ENCODE data around the gene CUX1.

CUX1 gene

GRCh38 chr7:101932083-101932482 lies 114.7 kb downstream of the CUX1 start:
- H3K9me3 ChIP-seq (ENCODE audit: insufficient read depth, low read length, severe bottlenecking): no peaks in the 10 kb centered on the region
- H2AFZ ChIP-seq (ENCODE audit: low read depth, low read length): no peak overlapping the region
- H3K27ac ChIP-seq (ENCODE audit: low read length): no peak overlapping the region
- DNase-seq (no peak), ATAC-seq (ENCODE audit: insufficient read depth, low read depth) (no peak)
- H3K27me3 ChIP-seq (ENCODE audit: insufficient read depth, low read length, poor library complexity): no peaks in the 10 kb centered on the region
- H3K79me2 ChIP-seq (ENCODE audit: insufficient read depth, low read length): peaks cover 91% of the 10 kb centered on the region
- no peaks in the 10 kb centered on the region for H3K4me1 ChIP-seq (ENCODE audit: insufficient read depth, low read length)
- H3K4me3 ChIP-seq (ENCODE audit: low read depth in 1 of 2, low read length in 2 of 2): no peak overlapping the region
- no peak overlapping the region for H3K9ac ChIP-seq (ENCODE audit: low read depth, low read length)
- peaks cover 11% of the 10 kb centered on the region; the same call in 1 of the 2 replicates for H3K36me3 ChIP-seq (ENCODE audit: insufficient read depth, low read length)
- peaks cover 37% of the 10 kb centered on the region for H4K20me1 ChIP-seq (ENCODE audit: insufficient read depth, low read length)
- H3K4me2 ChIP-seq (ENCODE audit: insufficient read depth, low read length): no peak overlapping the region
- TF ChIP-seq EZH2 (IDR thresholded peaks at IDR 0.05; ENCODE audit: borderline replicate concordance, low read depth, low read length, severe bottlenecking) (no peak), CTCF (IDR thresholded peaks at IDR 0.05; ENCODE audit: borderline replicate concordance, extremely low read depth, low read length, poor library complexity, severe bottlenecking) (no peak)

- Histone ChIP-seq H3K27me3 (ENCODE audit: insufficient read depth, low read length, poor library complexity) (no peaks in the 10 kb centered on the region), H4K20me1 (ENCODE audit: insufficient read depth, low read length) (peaks cover 34% of the 10 kb centered on the region), H3K4me3 (ENCODE audit: low read depth in 1 of 2, low read length in 2 of 2) (no peak overlapping the region), H3K4me1 (ENCODE audit: insufficient read depth, low read length) (no peaks in the 10 kb centered on the region), H3K9ac (ENCODE audit: low read depth, low read length) (no peak overlapping the region), H3K4me2 (ENCODE audit: insufficient read depth, low read length) (no peak overlapping the region), H3K36me3 (ENCODE audit: insufficient read depth, low read length) (peaks cover 13% of the 10 kb centered on the region; the same call in 1 of the 2 replicates), H2AFZ (ENCODE audit: low read depth, low read length) (no peak overlapping the region), H3K79me2 (ENCODE audit: insufficient read depth, low read length) (peaks cover 89% of the 10 kb centered on the region), H3K9me3 (ENCODE audit: insufficient read depth, low read length, severe bottlenecking) (no peaks in the 10 kb centered on the region), H3K27ac (ENCODE audit: low read length) (no peak overlapping the region)
- TF ChIP-seq EZH2 (IDR thresholded peaks at IDR 0.05; ENCODE audit: borderline replicate concordance, low read depth, low read length, severe bottlenecking) (no peak), CTCF (IDR thresholded peaks at IDR 0.05; ENCODE audit: borderline replicate concordance, extremely low read depth, low read length, poor library complexity, severe bottlenecking) (no peak)
- ATAC-seq (ENCODE audit: insufficient read depth, low read depth): no peak
- no peak for DNase-seq
These were observed 115.6 kb downstream of the CUX1 start for GRCh38 chr7:101933028-101933427.

- Histone ChIP-seq H3K4me2 (ENCODE audit: insufficient read depth, low read length) (no peak overlapping the region), H4K20me1 (ENCODE audit: insufficient read depth, low read length) (peaks cover 34% of the 10 kb centered on the region), H3K9me3 (ENCODE audit: insufficient read depth, low read length, severe bottlenecking) (no peaks in the 10 kb centered on the region), H3K27ac (ENCODE audit: low read length) (0 out of 2 replicates have a peak overlapping the region, but pooled peaks have one; percentile 24), H3K36me3 (ENCODE audit: insufficient read depth, low read length) (peaks cover 13% of the 10 kb centered on the region; the same call in 1 of the 2 replicates), H3K27me3 (ENCODE audit: insufficient read depth, low read length, poor library complexity) (no peaks in the 10 kb centered on the region), H3K9ac (ENCODE audit: low read depth, low read length) (no peak overlapping the region), H2AFZ (ENCODE audit: low read depth, low read length) (no peak overlapping the region), H3K79me2 (ENCODE audit: insufficient read depth, low read length) (peaks cover 94% of the 10 kb centered on the region), H3K4me3 (ENCODE audit: low read depth in 1 of 2, low read length in 2 of 2) (no peak overlapping the region), H3K4me1 (ENCODE audit: insufficient read depth, low read length) (no peaks in the 10 kb centered on the region)
- no peak for DNase-seq
- no peak for ATAC-seq (ENCODE audit: insufficient read depth, low read depth)
- TF ChIP-seq CTCF (IDR thresholded peaks at IDR 0.05; ENCODE audit: borderline replicate concordance, extremely low read depth, low read length, poor library complexity, severe bottlenecking) (no peak), EZH2 (IDR thresholded peaks at IDR 0.05; ENCODE audit: borderline replicate concordance, low read depth, low read length, severe bottlenecking) (no peak)
These were observed 116.3 kb downstream of the CUX1 start for GRCh38 chr7:101933688-101934121.
